Measurements from ENCODE around the gene SETD5. TPM values are rescaled to one million over a fixed set of nuclear protein-coding genes. Genes with fewer than 3 reads are reported as not detected.

Gene SETD5
- total and polyA plus RNA-seq, 2 of the 8 experiments (the other 6 are each of a cell fraction or from before 2014, with no cell fraction given): 108 to 234 TPM

- TF ChIP-seq CTCF (IDR thresholded peaks at IDR 0.05; ENCODE audit: control extremely low read depth in 1 of 3, insufficient read depth in 1 of 3, low read depth in 1 of 3, low read length in 3 of 3): no peak
- no peak for TF ChIP-seq SAP30 (IDR thresholded peaks at IDR 0.05; ENCODE audit: insufficient read depth, insufficient replicate concordance, low read length)
- no peak for TF ChIP-seq BCL11A (IDR thresholded peaks at IDR 0.05; ENCODE audit: low read depth in 2 of 2, low read length in 2 of 2)
- no peak for TF ChIP-seq POLR2A (IDR thresholded peaks at IDR 0.05; ENCODE audit: control extremely low read depth in 1 of 2, low read depth in 2 of 2, low read length in 2 of 2)
These were observed 103.8 kb downstream of the SETD5 start (continued) for GRCh38 chr3:9501226-9501625.

Measured in H1 (cell line).